GM08714 (cell line): ENCODE measurements around the gene AIFM3.

Source experiments
- H3K4me3 ChIP-seq: fragments of 200-500 bp; sonication (Bioruptor generic); 2 replicates; pipeline ENCODE4 v1.5.1; 2014; ENCODE audit warnings: mild to moderate bottlenecking, low read length, inconsistent platforms
- ZNF274 ChIP-seq: IDR thresholded peaks from 2 replicates; pipeline ENCODE4 v1.6.1; 2012; ENCODE audit warnings: mild to moderate bottlenecking, low read depth, low read length

AIFM3 gene

DNA sequence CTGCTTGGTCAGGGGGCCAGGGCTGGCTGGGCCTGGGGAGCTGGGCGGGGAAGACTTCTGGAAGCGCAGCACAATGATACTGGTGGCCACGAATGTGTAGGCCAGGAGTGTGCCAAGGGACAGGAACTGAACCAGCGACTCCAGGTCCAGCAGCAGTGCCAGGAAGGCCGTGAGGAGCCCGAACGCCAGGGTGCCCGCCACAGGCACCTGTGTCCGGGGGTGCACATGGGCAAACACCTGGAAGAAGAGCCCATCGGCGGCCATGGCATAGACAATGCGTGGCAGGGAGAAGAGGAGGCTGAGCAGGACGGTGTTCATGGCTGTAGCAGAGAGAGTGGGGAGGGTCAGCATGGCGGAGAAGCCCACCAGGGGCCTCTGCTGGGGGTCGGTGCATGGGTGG, 63.0 kb downstream of the AIFM3 start:
- TF ChIP-seq ZNF274 = no peak

More for the DNA sequence above, 63.0 kb downstream of the AIFM3 start:
- no peak overlapping the region for H3K4me3 ChIP-seq
